ENCODE measurements around the gene OGFRL1.
"Not testable (repeated sequence)": the region's sequence is repeated elsewhere in the genome, so short reads cannot be mapped to it uniquely, and the experiment has no call there.

Gene OGFRL1

GRCh38 chr6:71288228-71289038 lies at the start of gene OGFRL1:
Gene OGFRL1 (plus strand): TSS chr6:71288811. CDS start chr6:71288937, 126 bp downstream.
- peak; percentile 33 for DNase-seq (ENCODE audit: low read depth)

GRCh38 chr6:71239694-71240093 lies 48.9 kb upstream of the OGFRL1 start:
- no peak for DNase-seq (ENCODE audit: low read depth)

- DNase-seq (ENCODE audit: low read depth): no peak
Measured at GRCh38 chr6:71245265-71246049, 43.2 kb upstream of the OGFRL1 start.

GRCh38 chr6:71246596-71246995 lies 42.0 kb upstream of the OGFRL1 start:
- DNase-seq (ENCODE audit: low read depth): no peak

- no peak for DNase-seq (ENCODE audit: low read depth)
Measured at GRCh38 chr6:71248306-71248765, 40.3 kb upstream of the OGFRL1 start.

- no peak for DNase-seq (ENCODE audit: low read depth)
Measured at GRCh38 chr6:71248878-71249544, 39.6 kb upstream of the OGFRL1 start.

- DNase-seq (ENCODE audit: low read depth): no peak
Measured at GRCh38 chr6:71250099-71250602, 38.5 kb upstream of the OGFRL1 start.

GRCh38 chr6:71252410-71252809 lies 36.2 kb upstream of the OGFRL1 start:
- DNase-seq (ENCODE audit: low read depth): no peak

GRCh38 chr6:71252960-71253359 lies 35.7 kb upstream of the OGFRL1 start:
- DNase-seq (ENCODE audit: low read depth): no peak

- no peak for DNase-seq (ENCODE audit: low read depth)
Measured at GRCh38 chr6:71254323-71254722, 34.3 kb upstream of the OGFRL1 start.

GRCh38 chr6:71258078-71258866 lies 30.3 kb upstream of the OGFRL1 start:
- no peak for DNase-seq (ENCODE audit: low read depth)

GRCh38 chr6:71259888-71260604 lies 28.6 kb upstream of the OGFRL1 start:
- DNase-seq (ENCODE audit: low read depth): no peak

GRCh38 chr6:71262914-71263313 lies 25.7 kb upstream of the OGFRL1 start:
- no peak for DNase-seq (ENCODE audit: low read depth)

- not testable (repeated sequence) for DNase-seq (ENCODE audit: low read depth)
Measured at GRCh38 chr6:71266392-71266791, 22.2 kb upstream of the OGFRL1 start.

- no peak for DNase-seq (ENCODE audit: low read depth)
Measured at GRCh38 chr6:71268735-71269437, 19.7 kb upstream of the OGFRL1 start.

- no peak for DNase-seq (ENCODE audit: low read depth)
Measured at GRCh38 chr6:71277926-71278600, 10.5 kb upstream of the OGFRL1 start.

- no peak for DNase-seq (ENCODE audit: low read depth)
Measured at GRCh38 chr6:71279321-71279720, 9.3 kb upstream of the OGFRL1 start.

- no peak for DNase-seq (ENCODE audit: low read depth)
Measured at GRCh38 chr6:71279740-71280139, 8.9 kb upstream of the OGFRL1 start.

GRCh38 chr6:71280701-71281100 lies 7.9 kb upstream of the OGFRL1 start:
- DNase-seq (ENCODE audit: low read depth): no peak

- no peak for DNase-seq (ENCODE audit: low read depth)
Measured at GRCh38 chr6:71284785-71285184, 3.8 kb upstream of the OGFRL1 start.
